Measurements from ENCODE around the gene ZNF135. TPM values are rescaled to one million over a fixed set of nuclear protein-coding genes. Genes with fewer than 3 reads are reported as not detected.

Gene ZNF135
- total RNA-seq, 4 donors from 2014 or later: 6.2 to 18.6 (median 15.3) TPM

GRCh38 chr19:58098682-58098998 is 39.6 kb downstream of the ZNF135 start:
- DNase-seq: no peak
- Histone ChIP-seq H3K36me3 (no peaks in the 10 kb centered on the region), H3K4me1 (peaks cover 0 to 3% of the 10 kb centered on the region in 2 donors), H3K27ac (peak overlapping the region; percentile 97), H3K9me3 (no peaks in the 10 kb centered on the region), H3K27me3 (no peaks in the 10 kb centered on the region), H3K4me3 (peak overlapping the region; percentile 90 to 100)
- TF ChIP-seq POLR2A (IDR thresholded peaks at IDR 0.05) (no peak), CTCF (IDR thresholded peaks at IDR 0.05) (no peak)
- intact Hi-C loops (cut with DNase I; ENCODE audit: low total_unique reads): no loop called here

- DNase-seq: no peak
- H3K4me1 ChIP-seq: no peaks in the 10 kb centered on the region
- H3K27ac ChIP-seq: no peak overlapping the region
- no peak overlapping the region for H3K4me3 ChIP-seq
- no peaks in the 10 kb centered on the region for H3K27me3 ChIP-seq
- intact Hi-C loops (cut with DNase I; ENCODE audit: low total_unique reads): no loop called here
- H3K9me3 ChIP-seq: peaks cover 0 to 28% of the 10 kb centered on the region in 2 donors
- no peak for TF ChIP-seq CTCF (IDR thresholded peaks at IDR 0.05)
- no peak for TF ChIP-seq POLR2A (IDR thresholded peaks at IDR 0.05)
- H3K36me3 ChIP-seq: no peaks in the 10 kb centered on the region
Observed at GRCh38 chr19:58107778-58108545, 48.9 kb downstream of the ZNF135 start.

- intact Hi-C loops (cut with DNase I; ENCODE audit: low total_unique reads): no loop called here
Observed at GRCh38 chr19:58108546-58108817, 49.4 kb downstream of the ZNF135 start.

GRCh38 chr19:58117841-58118575 is 58.9 kb downstream of the ZNF135 start:
- H3K4me1 ChIP-seq: no peaks in the 10 kb centered on the region
- no peak for DNase-seq

More at GRCh38 chr19:58108546-58108817, 49.4 kb downstream of the ZNF135 start:
- TF ChIP-seq POLR2A (IDR thresholded peaks at IDR 0.05) (no peak), CTCF (IDR thresholded peaks at IDR 0.05) (no peak)
- H3K9me3 ChIP-seq: peaks cover 0 to 28% of the 10 kb centered on the region in 2 donors
- H3K36me3 ChIP-seq: no peaks in the 10 kb centered on the region
- no peak overlapping the region for H3K27ac ChIP-seq
- no peaks in the 10 kb centered on the region for H3K4me1 ChIP-seq
- DNase-seq: no peak
- no peak overlapping the region for H3K4me3 ChIP-seq
- H3K27me3 ChIP-seq: no peaks in the 10 kb centered on the region

More at GRCh38 chr19:58117841-58118575, 58.9 kb downstream of the ZNF135 start:
- Histone ChIP-seq H3K9me3 (peaks cover 0 to 40% of the 10 kb centered on the region in 2 donors), H3K36me3 (no peaks in the 10 kb centered on the region), H3K4me3 (peak overlapping the region in 1 of 2 donors; percentile 1), H3K27me3 (no peaks in the 10 kb centered on the region), H3K27ac (no peak overlapping the region)
- TF ChIP-seq CTCF (IDR thresholded peaks at IDR 0.05) (no peak), POLR2A (IDR thresholded peaks at IDR 0.05) (no peak)
- intact Hi-C loops (cut with DNase I; ENCODE audit: low total_unique reads): no loop called here
